ENCODE data around the gene DGCR6.
"Not testable (repeated sequence)": the region's sequence is repeated elsewhere in the genome, so short reads cannot be mapped to it uniquely, and the experiment has no call there.

The DGCR6 gene

DNA sequence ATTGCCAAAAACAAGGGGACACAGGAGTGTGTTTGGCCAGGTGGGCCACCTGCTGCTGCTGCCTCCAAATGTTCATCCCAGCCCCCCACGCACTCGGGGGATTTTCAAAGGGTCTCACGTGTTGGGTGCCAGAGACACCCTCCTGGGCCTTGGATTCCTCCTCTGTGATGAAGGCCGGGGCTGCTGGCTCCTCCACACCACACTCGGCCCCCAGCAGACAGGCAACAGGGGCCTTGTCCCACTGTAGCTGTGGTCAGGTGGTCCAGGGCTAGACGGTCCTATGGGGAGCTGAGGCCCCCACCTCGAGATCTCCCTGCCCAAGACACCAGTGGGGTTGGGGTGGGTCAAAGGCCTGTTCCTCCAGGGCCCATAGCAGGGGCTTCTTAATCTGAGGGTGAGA, 55.1 kb downstream of the DGCR6 start:
- DNase-seq (ENCODE audit: low read depth), result not testable (repeated sequence)
